GM18868 (cell line): Measurements from ENCODE around the gene FAM135A.
"Not testable (repeated sequence)": the region's sequence is repeated elsewhere in the genome, so short reads cannot be mapped to it uniquely, and the experiment has no call there.

Experiments
- ATAC-seq: cut with Tn5 transposase; IDR thresholded peaks from one replicate; pipeline ENCODE4 v1.9.1; 2021; ENCODE audit warnings: mild to moderate bottlenecking, moderate library complexity; ENCODE audit not compliant: unreplicated experiment

FAM135A gene

DNA sequence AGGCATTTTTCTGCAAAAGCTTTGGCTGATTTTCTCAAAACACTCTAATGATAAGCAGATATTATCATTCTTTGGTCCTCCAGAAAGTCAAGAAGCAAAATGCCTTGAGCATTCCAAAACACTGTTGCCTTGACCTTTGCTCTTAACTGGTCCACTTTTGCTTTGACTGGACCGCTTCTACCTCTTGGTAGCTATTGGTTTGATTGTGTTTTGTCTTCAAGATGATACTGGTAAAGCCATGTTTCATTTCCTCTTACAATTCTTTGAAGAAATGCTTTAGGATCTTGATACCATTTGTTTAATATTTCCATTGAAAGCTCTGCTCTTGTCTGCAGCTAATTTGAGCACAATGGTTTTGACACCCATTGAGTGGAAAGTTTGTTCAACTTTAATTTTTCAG, 117.8 kb downstream of the FAM135A start:
- no peak for ATAC-seq

GRCh38 chr6:70537266-70537665, 124.0 kb downstream of the FAM135A start:
- ATAC-seq, result peak; percentile 49

DNA sequence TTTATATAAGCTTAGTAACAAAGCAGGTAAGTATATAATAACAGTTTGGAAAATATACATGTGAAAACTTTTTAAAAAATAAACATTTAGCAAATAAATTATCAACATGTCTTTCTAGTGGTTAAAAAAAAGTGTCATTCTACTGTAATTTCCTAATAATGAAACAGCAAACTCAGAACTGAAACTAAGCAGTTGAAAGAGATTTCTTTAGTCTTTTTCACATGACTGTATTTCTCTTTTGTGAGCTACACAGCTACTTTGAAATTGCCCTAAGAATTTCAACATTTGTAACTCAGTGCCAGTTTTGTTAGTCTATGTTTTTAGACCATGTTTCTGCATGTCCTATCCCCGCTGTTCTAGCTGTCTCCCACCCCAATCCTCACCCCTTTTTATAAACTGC, 125.1 kb downstream of the FAM135A start:
- peak; percentile 85 for ATAC-seq

GRCh38 chr6:70547313-70547712, 134.0 kb downstream of the FAM135A start:
- ATAC-seq, result peak; percentile 65

GRCh38 chr6:70547905-70548304, 134.6 kb downstream of the FAM135A start:
- no peak for ATAC-seq

GRCh38 chr6:70549327-70549726, 136.0 kb downstream of the FAM135A start:
- ATAC-seq, result no peak

DNA sequence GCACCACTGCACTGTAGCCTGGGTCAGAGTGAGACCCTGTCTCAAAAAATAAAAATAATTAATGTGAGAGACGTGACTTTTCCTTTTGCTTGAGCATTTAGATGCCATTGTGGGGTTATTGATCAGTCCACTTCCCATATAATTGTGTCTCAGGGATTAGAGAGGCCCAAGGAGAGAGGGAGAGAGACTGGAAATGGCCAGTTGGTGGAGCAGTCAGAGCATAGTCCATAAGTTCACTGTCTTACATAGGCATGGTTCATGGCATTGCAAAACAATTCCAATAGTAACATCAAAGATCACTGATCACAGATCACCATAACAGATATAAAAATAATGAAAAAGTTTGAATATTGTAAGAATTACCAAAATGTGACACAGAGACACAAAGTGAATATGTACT, 138.3 kb downstream of the FAM135A start:
- ATAC-seq, result no peak

DNA sequence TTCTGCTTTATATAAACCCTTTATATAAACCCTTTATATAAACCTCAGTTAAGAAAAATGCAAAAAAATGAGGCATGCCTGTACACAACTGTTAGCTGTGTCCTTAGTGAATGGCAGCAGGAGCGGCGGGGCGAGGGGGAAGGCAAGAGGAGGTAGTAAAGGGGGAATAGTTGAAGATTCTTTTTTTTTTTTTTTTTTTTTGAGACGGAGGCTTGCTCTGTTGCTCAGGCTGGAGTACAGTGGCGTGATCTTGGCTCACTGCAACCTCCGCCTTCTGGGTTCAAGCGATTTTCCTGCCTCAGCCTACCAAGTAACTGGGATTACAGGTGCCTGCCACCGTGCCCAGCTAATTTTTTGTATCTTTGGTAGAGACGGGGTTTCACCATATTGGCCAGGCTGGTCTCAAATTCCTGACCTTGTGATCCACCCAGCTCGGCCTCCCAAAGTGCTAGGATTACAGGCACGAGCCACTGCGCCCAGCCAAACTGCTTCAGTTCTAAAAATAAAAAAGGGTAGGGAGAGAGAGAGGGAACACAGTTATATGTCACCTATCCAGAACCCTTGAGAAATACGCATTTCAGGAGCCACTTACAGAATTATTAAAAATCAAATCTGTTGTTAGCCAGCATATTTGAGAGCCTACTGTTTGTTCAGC, 139.1 kb downstream of the FAM135A start:
- ATAC-seq, result not testable (repeated sequence)

DNA sequence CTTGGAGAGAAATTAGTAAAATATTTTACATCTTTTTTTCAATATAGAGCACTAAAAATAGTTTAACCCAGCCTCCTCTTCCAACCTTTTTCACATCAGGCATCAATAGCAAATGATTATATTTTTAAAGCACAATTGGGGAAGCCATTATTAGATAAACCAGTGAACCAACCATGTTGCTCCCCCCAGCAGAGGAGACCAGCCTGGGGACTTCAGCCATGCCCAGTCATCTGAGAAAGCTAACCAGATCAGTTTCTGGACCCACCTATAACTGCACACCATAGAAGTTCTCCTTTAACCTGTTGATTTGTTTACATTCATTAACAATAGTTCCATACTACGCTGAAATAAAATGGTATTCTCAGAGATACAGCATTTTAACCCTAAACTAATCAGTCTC, 139.7 kb downstream of the FAM135A start:
- no peak for ATAC-seq

DNA sequence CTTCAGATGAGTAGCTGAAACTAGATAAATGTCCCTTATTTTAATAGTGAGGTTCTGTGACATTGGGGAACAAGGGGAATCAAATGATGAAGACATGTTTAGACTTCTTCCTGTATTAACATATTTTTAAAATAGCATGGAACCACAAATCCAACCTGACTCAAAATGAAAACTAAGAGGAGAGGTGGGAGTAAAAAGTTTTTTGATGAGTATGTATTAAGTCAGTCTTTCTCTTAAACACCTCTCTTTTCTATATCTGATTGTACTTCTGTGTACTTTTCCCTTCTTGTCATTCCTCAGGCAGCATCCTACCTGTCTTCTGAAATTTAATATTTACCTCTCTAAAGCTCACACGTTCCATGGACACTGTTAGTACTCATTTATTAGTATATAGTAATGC, 144.7 kb downstream of the FAM135A start:
- no peak for ATAC-seq

DNA sequence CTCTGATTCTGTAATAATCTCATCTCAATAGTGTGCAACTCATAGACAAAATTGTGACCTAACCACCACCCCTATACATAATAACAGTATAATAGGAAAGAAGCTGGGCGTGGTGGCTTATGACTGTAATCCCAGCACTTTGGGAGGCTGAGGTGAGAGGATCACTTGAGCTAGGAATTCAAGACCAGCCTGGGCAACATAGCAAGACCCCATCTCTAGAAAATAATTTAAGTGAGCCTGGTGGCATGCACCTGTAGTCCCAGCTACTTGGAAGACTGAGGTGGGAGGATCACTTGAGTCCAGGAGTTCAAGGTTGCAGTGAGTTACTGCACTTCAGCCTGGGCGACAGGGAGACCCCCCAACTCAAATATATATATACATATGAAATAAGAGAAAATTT, 149.1 kb downstream of the FAM135A start:
- ATAC-seq, result not testable (repeated sequence)

DNA sequence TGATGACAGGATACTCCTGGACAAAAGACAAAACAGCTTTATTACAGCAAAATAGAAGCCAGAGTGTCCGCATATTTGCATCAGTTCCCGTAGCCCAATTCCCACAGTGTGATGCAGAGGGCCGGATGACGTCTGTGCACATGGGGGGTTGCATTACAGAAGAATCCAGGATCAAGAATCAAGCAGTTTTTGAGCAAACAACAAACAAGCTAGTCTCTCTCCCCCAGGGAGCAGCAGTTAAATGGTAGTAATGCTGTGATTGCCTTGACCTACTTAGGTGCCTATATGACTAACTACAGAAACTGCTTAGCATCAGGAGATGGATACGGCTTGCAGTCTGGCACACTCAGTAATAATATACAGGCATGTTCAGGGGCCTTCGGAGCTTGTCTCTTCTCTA, 150.2 kb downstream of the FAM135A start:
- ATAC-seq, result no peak

DNA sequence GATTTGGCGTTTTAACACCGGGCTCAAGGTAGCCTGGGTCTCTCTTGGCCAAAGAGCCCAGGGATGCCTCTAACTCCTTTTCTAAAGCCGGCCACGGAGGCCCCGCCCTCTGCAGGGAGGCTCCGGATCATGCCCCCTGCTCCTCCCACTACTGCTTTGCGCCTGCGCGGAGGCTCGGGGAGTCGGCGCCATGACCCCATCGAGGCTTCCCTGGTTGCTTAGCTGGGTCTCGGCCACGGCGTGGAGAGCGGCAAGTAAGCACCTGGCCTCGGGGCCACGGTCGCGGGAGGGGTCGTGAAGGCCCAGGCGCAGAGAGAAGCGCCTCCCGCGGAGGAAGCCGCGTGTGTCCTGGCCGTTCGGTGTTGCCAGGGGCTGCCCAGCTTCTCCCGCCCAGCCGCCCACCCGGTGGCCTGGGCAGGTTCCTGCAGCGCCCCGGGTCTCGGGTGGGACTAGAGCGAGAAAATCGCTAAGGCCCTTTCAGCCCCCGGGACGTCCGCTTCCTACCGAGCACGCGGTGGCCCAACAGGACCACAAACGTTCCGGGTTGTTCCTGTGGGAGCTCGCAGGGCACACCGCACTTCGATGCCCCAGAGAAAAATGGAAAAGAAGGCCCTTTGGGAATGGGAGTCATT, 153.6 kb downstream of the FAM135A start, which contains the start of gene SDHAF4:
Gene SDHAF4 (plus strand): TSS at position 180 of the 632 bp plus-strand sequence. CDS start 11 bp downstream, at position 191.
- ATAC-seq, result peak; percentile 99

DNA sequence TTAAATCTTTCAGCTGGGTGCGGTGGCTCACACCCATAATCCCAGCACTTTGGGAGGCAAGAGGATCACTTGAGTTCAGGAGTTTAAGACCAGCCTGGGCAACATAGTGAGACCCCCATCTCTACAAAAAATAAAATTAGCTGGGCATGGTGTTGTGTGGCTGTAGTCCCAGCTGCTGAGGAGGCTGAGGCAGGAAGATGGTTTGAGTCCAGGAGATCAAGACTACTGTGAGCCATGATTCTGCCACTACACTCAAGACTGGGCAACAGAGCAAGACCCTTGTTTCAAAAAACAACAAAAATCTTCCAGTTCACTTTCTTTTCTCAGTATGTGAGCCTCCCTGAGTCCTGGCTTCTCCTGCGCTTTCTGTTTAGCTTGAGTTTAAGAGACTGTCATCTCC, 161.3 kb downstream of the FAM135A start:
- ATAC-seq, result no peak

DNA sequence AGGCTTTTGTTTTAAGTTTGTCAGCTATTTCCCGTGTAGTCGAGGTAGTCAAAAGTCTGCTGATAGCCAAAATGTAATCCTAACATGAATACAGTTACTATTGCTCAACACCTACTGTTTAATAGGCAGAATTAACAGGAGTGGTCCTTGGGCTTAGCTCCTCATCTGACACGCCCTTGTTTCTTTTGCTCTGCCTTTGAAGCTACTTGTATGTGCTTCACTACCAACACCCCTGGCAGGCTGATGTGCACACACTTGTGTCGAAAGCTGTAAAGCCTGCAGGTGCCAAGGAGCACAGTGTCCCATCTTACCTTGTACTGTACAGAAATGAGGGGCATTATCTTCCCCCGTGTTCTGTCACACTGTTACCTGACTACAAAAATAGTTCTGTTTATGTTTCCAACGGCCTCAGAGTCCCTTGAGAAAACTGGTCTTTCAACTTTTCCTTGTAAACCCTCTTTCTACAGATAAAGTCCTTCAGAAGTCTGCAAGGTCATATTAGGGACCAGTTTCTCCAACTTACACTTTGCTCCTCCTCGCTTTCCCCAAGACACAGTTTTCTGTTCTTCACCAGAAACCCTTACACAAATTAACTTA, 162.7 kb downstream of the FAM135A start:
- no peak for ATAC-seq

DNA sequence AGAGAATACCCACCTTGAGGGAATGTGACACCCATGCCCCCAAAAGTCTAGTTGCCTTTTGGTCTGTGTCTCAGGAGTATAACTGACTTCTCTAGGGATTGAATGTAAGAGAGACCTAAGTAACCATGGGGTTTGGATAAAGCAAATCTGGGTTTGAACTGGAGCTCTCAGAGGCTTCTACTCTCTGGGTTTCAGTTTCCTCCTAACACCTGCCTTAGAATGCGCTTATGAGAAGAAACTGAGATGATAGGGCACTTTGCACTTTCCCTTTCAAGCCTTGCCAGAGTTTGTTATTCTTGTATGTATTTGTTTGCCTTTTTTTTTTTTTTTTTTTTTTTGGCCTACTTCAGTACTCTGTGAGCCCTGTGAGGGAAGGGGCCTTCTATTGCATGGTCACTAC, 172.8 kb downstream of the FAM135A start:
- peak; percentile 99 for ATAC-seq

DNA sequence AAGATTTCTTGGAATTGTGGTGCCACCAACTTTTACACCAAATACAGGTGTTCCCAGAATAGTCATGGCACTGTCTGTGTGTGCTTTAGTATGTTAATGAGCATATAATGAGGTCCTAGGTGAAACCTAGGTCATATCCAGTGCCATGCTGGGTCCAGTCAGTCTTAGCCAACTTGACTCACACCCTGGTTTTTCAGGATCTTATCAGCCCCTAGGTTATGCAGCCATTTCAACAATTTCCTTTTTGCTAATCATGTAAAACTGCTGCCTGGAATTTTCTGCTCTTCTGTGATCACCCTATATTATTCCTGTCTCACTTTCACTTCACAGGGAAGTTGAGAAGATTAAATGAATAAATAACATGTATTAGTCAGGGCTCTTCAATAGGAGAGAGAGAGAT, 177.1 kb downstream of the FAM135A start:
- no peak for ATAC-seq

- ATAC-seq, result no peak
Measured at GRCh38 chr6:70592391-70593117, 179.2 kb downstream of the FAM135A start.

DNA sequence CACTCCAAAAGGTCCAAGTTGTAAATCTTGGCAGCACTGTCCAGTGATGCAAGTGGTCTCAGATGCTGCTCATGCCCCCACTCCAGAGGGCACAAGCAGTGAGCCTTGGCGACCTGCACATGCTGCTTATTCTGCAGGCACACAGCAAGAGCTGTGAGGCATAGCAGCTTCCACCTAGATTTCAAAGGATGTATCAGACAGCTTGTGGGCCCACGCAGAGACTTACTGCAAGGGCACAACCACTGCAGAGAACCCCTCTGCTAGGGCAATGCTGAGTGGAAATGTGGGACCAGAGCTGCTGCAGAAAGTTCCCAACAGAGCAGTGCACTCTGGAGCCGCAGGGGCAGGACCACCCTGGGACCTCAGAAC, 179.8 kb downstream of the FAM135A start:
- no peak for ATAC-seq

DNA sequence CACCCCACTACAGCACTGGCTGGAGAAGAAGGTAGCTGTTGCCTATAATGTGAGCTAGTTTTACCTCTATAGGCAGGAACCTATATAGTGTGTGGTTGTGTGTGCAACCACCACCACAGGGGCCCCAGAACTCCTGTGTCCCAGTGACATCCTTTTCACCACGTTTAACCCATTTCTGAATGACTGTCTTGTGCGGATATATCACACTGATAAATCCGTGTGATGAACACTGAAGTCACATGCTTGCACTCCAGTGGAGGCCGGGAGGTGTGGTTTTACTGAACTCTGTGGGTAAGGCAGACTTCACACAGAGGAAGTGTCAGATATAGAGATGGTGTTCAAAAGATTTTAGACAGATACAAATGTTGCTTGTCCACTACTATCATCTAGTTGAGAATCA, 185.9 kb downstream of the FAM135A start:
- ATAC-seq, result no peak

- no peak for ATAC-seq
Measured at GRCh38 chr6:70601014-70601413, 187.7 kb downstream of the FAM135A start.

- no peak for ATAC-seq
Measured at GRCh38 chr6:70604254-70604653, 190.9 kb downstream of the FAM135A start.
